HG03108 (cell line): ENCODE results near the gene ZC3H12D.

Experiments used
- ATAC-seq: cut with Tn5 transposase; IDR thresholded peaks from one replicate; pipeline ENCODE4 v1.9.1; 2021; ENCODE audit warnings: moderate library complexity; ENCODE audit not compliant: unreplicated experiment

The ZC3H12D gene

GRCh38 chr6:149419696-149420404 is 65.0 kb downstream of the ZC3H12D start:
- ATAC-seq, result no peak

- no peak for ATAC-seq
Observed at GRCh38 chr6:149414821-149415220, 70.0 kb downstream of the ZC3H12D start.

- ATAC-seq, result no peak
Observed at GRCh38 chr6:149414009-149414408, 70.8 kb downstream of the ZC3H12D start.

GRCh38 chr6:149410557-149410956 is 74.3 kb downstream of the ZC3H12D start:
- ATAC-seq, result no peak

- ATAC-seq, result no peak
Observed at GRCh38 chr6:149409617-149410016, 75.2 kb downstream of the ZC3H12D start.

GRCh38 chr6:149405823-149406765 is 78.7 kb downstream of the ZC3H12D start:
- ATAC-seq, result no peak

- no peak for ATAC-seq
Observed at GRCh38 chr6:149403534-149403933, 81.3 kb downstream of the ZC3H12D start.

- ATAC-seq, result no peak
Observed at GRCh38 chr6:149400050-149400449, 84.8 kb downstream of the ZC3H12D start, which contains the start of gene SUMO4. SUMO4 (plus strand) TSS chr6:149400262; CDS start chr6:149400392, 130 bp downstream.

- ATAC-seq, result no peak
Observed at GRCh38 chr6:149397384-149397783, 87.4 kb downstream of the ZC3H12D start.
